Effector CD4-positive, alpha-beta T cell (primary cell): Measurements from ENCODE around the gene ZNF652.

ENCODE experiments used
- DNase-seq: peaks from one replicate; pipeline ENCODE4 v3.0.0-alpha.2; 2020

Gene ZNF652

GRCh38 chr17:49357516-49357915 is 4.5 kb downstream of the ZNF652 start:
- no peak for DNase-seq

- DNase-seq = no peak
These were observed 5.7 kb downstream of the ZNF652 start for GRCh38 chr17:49356320-49356719.

GRCh38 chr17:49353607-49354006 is 8.4 kb downstream of the ZNF652 start:
- no peak for DNase-seq

- no peak for DNase-seq
These were observed 9.4 kb downstream of the ZNF652 start for GRCh38 chr17:49352587-49353154.

GRCh38 chr17:49351572-49352140 is 10.4 kb downstream of the ZNF652 start:
- no peak for DNase-seq

GRCh38 chr17:49349541-49349940 is 12.5 kb downstream of the ZNF652 start:
- DNase-seq = no peak

GRCh38 chr17:49344914-49345313 is 17.1 kb downstream of the ZNF652 start:
- DNase-seq = no peak

- DNase-seq = no peak
These were observed 18.8 kb downstream of the ZNF652 start for GRCh38 chr17:49343273-49343672.

- no peak for DNase-seq
These were observed 19.5 kb downstream of the ZNF652 start for GRCh38 chr17:49342575-49342936.

GRCh38 chr17:49341356-49341755 is 20.7 kb downstream of the ZNF652 start:
- no peak for DNase-seq

- DNase-seq = no peak
These were observed 22.7 kb downstream of the ZNF652 start for GRCh38 chr17:49339354-49339753.

GRCh38 chr17:49338883-49339282 is 23.2 kb downstream of the ZNF652 start:
- DNase-seq = no peak

GRCh38 chr17:49337884-49338283 is 24.2 kb downstream of the ZNF652 start:
- no peak for DNase-seq

GRCh38 chr17:49334744-49335512 is 27.1 kb downstream of the ZNF652 start:
- no peak for DNase-seq

- no peak for DNase-seq
These were observed 28.2 kb downstream of the ZNF652 start for GRCh38 chr17:49333804-49334203.

GRCh38 chr17:49327835-49328784 is 33.9 kb downstream of the ZNF652 start:
- DNase-seq = no peak

- no peak for DNase-seq
These were observed 36.1 kb downstream of the ZNF652 start for GRCh38 chr17:49325980-49326379.

GRCh38 chr17:49318435-49318965 is 43.5 kb downstream of the ZNF652 start:
- no peak for DNase-seq

GRCh38 chr17:49316889-49317675 is 45.0 kb downstream of the ZNF652 start:
- DNase-seq = no peak

GRCh38 chr17:49316258-49316570 is 45.8 kb downstream of the ZNF652 start:
- DNase-seq = no peak

- peak; percentile 70 for DNase-seq
These were observed 46.3 kb downstream of the ZNF652 start for GRCh38 chr17:49315551-49316257.

GRCh38 chr17:49312722-49313121 is 49.3 kb downstream of the ZNF652 start:
- DNase-seq = no peak
